ENCODE data around the gene BRI3.

Gene BRI3

DNA sequence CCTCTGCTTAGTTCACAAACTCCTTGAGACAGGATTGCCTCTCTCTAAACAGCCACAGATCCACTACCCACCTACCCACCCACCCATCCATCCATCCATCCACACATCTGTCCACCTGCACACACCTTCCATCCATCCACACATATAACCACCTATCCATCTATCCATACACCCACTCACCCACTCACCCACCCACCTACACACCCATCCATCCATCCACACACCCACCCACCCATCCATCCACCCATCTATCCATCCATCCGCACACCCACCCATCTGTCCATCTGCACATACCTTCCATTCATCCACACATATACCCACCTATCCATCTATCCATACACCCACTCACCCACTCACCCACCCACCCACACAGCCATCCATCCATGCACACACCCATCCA, 39.1 kb upstream of the BRI3 start:
- H3K9me3 ChIP-seq (ENCODE audit: low read length), result no peaks in the 10 kb centered on the region
- H3K36me3 ChIP-seq (ENCODE audit: insufficient read depth, low read length), result peaks cover 16% of the 10 kb centered on the region
- no peaks in the 10 kb centered on the region for H3K27me3 ChIP-seq (ENCODE audit: insufficient read depth, low read length)
- H3K4me1 ChIP-seq (ENCODE audit: insufficient read depth, low read length), result no peaks in the 10 kb centered on the region
- no peak overlapping the region for H2AFZ ChIP-seq (ENCODE audit: low read depth, low read length)
- no peak overlapping the region for H3K4me3 ChIP-seq (ENCODE audit: low read length)

DNA sequence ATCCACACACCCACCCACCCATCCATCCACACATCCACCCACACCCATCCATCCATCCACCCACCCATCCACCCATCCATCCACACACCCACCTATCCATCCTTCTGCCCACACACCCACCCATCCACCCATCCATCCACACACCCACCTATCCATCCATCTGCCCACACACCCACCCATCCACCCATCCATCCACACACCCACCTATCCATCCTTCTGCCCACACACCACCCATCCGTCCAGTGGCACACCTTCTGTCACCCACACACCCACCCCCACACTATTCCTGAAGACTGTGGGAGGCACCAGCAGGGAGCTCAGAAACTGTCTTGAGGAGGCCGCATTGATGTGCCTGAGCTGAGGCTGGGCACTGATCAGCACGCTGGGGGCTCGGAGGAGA, 38.6 kb upstream of the BRI3 start:
- Histone ChIP-seq H3K36me3 (ENCODE audit: insufficient read depth, low read length) (peaks cover 16% of the 10 kb centered on the region), H3K4me3 (ENCODE audit: low read length) (no peak overlapping the region), H2AFZ (ENCODE audit: low read depth, low read length) (no peak overlapping the region), H3K4me1 (ENCODE audit: insufficient read depth, low read length) (no peaks in the 10 kb centered on the region), H3K27me3 (ENCODE audit: insufficient read depth, low read length) (no peaks in the 10 kb centered on the region), H3K9me3 (ENCODE audit: low read length) (no peaks in the 10 kb centered on the region)

DNA sequence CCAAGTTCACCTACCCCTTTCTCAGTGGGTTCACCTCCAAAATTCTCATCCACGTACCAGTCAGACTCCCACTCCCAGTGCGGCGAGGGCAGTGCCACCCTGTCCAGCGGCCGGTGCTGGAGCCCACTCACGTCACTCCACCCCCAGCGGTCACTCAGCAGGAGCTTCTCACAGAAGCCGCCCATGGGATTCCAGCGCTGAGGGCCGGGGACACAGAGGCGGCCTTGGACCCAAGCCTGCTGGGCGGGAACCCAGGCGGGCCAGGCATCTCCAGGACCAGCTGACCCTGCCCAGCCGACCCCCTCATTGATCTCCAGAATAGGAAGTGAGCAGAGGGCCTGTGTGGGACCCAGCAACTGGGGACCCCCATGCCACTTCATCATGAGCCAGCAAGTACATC, 36.6 kb upstream of the BRI3 start:
- H3K27me3 ChIP-seq (ENCODE audit: insufficient read depth, low read length), result no peaks in the 10 kb centered on the region
- H3K36me3 ChIP-seq (ENCODE audit: insufficient read depth, low read length), result peaks cover 4% of the 10 kb centered on the region
- no peak overlapping the region for H3K4me3 ChIP-seq (ENCODE audit: low read length)
- no peaks in the 10 kb centered on the region for H3K4me1 ChIP-seq (ENCODE audit: insufficient read depth, low read length)
- H2AFZ ChIP-seq (ENCODE audit: low read depth, low read length), result no peak overlapping the region
- H3K9me3 ChIP-seq (ENCODE audit: low read length), result no peaks in the 10 kb centered on the region

DNA sequence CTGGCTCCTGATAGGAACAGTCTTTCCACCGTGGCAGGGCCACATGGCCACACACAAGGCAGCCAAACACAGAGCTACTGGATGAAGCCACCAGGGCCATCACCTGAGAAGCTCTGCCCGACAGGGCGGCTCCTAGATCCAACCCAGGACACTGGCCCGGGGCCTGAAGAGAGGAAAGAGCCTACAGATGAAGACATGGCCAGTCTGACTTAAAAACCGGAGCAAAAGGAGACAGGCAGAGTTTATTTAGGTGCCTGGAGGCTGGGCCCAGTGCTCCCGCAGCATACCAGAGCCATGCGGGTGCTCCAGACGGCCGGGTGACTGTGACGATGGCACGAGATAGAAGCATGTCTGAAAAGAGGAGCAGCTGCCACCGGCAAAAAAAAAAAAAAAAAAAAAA, 33.3 kb upstream of the BRI3 start:
- H3K4me1 ChIP-seq (ENCODE audit: insufficient read depth, low read length), result peaks cover 18% of the 10 kb centered on the region
- H3K36me3 ChIP-seq (ENCODE audit: insufficient read depth, low read length), result peaks cover 4% of the 10 kb centered on the region
- no peak overlapping the region for H3K4me3 ChIP-seq (ENCODE audit: low read length)
- H3K9me3 ChIP-seq (ENCODE audit: low read length), result no peaks in the 10 kb centered on the region
- H2AFZ ChIP-seq (ENCODE audit: low read depth, low read length), result no peak overlapping the region
- H3K27me3 ChIP-seq (ENCODE audit: insufficient read depth, low read length), result no peaks in the 10 kb centered on the region

DNA sequence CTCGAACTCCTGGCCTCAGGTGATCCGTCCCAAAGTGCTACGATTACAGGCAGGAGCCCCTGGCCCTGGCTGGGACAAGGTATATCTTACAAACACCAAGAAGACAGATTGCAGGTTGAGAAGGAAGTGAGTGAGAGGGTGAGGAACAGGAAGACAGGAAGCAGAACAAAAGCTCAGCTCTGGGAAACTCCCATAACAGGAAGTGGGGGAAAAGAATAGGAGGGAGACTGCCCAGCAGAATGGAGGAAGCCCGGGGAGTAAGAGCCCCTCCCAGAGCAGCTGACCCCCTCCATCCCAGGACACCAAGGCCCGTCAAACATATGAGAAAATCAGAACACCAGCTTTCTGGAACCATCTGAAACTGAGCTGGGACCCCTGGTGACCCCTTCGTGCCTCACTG, 32.4 kb upstream of the BRI3 start:
- H3K4me3 ChIP-seq (ENCODE audit: low read length), result no peak overlapping the region
- H2AFZ ChIP-seq (ENCODE audit: low read depth, low read length), result no peak overlapping the region
- peaks cover 24% of the 10 kb centered on the region for H3K4me1 ChIP-seq (ENCODE audit: insufficient read depth, low read length)
- H3K27me3 ChIP-seq (ENCODE audit: insufficient read depth, low read length), result no peaks in the 10 kb centered on the region
- H3K9me3 ChIP-seq (ENCODE audit: low read length), result no peaks in the 10 kb centered on the region
- no peaks in the 10 kb centered on the region for H3K36me3 ChIP-seq (ENCODE audit: insufficient read depth, low read length)

DNA sequence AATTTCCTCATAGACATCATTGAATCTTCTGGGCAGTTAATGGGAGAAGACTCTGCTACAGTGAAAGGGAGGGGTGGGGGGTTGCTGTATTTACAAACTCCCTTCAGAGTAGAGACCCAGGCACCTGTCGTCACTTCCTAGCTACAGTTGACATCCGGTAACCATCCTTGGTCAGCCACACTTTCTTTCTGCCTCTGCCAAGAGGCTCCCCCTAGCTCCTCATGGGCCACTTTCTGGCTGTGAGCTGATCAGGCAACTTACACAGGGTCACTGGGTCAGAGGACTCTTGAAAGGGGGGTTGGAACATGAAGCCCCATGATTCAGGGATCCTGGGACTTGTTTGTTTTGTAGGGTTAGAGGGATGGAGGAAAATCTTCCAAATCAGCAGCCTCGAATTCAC, 30.7 kb upstream of the BRI3 start:
- Histone ChIP-seq H3K4me3 (ENCODE audit: low read length) (peak overlapping the region; percentile 89), H2AFZ (ENCODE audit: low read depth, low read length) (no peak overlapping the region), H3K27me3 (ENCODE audit: insufficient read depth, low read length) (no peaks in the 10 kb centered on the region), H3K36me3 (ENCODE audit: insufficient read depth, low read length) (no peaks in the 10 kb centered on the region), H3K9me3 (ENCODE audit: low read length) (no peaks in the 10 kb centered on the region), H3K4me1 (ENCODE audit: insufficient read depth, low read length) (peaks cover 35% of the 10 kb centered on the region)

DNA sequence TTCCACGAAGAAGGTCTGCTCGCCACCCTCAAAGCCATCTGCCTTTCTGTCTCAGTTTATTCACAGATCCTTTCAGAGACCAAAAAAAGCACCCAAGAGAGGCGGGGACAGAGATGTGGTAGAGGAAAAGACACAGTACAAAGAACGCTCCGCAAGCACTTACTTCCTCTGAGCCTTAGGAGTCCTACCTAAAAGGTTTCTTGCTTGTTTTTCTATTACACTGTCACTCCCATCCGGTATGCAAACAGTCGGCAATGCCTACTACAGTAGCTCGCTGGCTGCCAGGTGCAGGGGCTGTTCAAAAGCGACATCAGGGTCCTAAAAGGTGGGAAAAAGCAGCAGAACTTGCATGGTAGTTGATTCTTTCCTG, 30.3 kb upstream of the BRI3 start:
- Histone ChIP-seq H3K4me1 (ENCODE audit: insufficient read depth, low read length) (peaks cover 38% of the 10 kb centered on the region), H2AFZ (ENCODE audit: low read depth, low read length) (peak overlapping the region; percentile 84), H3K27me3 (ENCODE audit: insufficient read depth, low read length) (no peaks in the 10 kb centered on the region), H3K4me3 (ENCODE audit: low read length) (peak overlapping the region; percentile 89), H3K36me3 (ENCODE audit: insufficient read depth, low read length) (no peaks in the 10 kb centered on the region), H3K9me3 (ENCODE audit: low read length) (no peaks in the 10 kb centered on the region)

DNA sequence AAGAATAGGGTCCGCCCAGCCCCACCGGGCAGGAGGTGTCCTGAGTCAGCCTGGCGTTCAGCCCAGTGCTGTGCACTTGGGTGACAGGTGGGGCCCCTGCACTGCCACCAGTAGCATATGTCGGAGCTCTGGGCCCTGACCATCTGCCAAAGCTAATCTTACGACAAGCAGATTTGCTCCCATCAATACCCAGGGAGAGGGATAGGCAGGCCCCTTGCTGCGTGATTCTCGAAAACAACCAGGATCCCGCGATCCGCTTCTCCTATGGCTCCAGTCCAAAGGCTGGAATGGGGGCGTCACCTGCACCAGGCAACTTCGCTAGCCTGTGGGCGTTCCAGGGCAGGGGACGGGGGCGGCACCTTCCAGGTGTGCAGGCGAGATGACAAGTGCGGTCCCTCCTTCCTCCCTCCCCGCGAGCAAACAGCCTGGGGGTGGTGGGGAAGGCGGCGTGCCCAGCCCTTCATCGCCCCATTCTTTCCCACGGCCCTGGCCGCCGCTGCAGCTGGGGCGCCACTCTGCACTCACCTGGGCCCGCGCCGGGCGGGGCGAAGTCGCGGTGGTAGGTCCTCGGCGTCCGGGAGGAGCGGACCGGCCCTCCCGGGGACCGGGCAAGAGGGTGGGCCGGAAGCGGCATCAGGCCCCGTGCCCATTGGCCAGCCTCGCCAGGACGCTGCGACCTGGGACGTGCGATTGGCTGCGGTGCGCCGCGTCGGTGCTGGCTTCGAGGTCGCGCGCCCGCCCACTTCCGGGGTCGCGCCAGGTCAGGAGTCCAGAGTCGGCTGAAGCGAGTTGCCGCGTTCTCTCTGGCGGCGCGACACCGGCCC, 29.7 kb upstream of the BRI3 start, which contains the start of gene TECPR1:
TSS of gene TECPR1 (minus strand) at position 632 of the 824 bp plus-strand sequence. CDS start 6,086 bp downstream, outside the sequence.
- Histone ChIP-seq H3K36me3 (ENCODE audit: insufficient read depth, low read length) (peaks cover 3% of the 10 kb centered on the region), H2AFZ (ENCODE audit: low read depth, low read length) (peak within 1 kb of the TSS; percentile 84), H3K27me3 (ENCODE audit: insufficient read depth, low read length) (no peaks in the 10 kb centered on the region), H3K4me3 (ENCODE audit: low read length) (peak within 1 kb of the TSS; percentile 89), H3K4me1 (ENCODE audit: insufficient read depth, low read length) (peaks cover 41% of the 10 kb centered on the region), H3K9me3 (ENCODE audit: low read length) (no peaks in the 10 kb centered on the region)

DNA sequence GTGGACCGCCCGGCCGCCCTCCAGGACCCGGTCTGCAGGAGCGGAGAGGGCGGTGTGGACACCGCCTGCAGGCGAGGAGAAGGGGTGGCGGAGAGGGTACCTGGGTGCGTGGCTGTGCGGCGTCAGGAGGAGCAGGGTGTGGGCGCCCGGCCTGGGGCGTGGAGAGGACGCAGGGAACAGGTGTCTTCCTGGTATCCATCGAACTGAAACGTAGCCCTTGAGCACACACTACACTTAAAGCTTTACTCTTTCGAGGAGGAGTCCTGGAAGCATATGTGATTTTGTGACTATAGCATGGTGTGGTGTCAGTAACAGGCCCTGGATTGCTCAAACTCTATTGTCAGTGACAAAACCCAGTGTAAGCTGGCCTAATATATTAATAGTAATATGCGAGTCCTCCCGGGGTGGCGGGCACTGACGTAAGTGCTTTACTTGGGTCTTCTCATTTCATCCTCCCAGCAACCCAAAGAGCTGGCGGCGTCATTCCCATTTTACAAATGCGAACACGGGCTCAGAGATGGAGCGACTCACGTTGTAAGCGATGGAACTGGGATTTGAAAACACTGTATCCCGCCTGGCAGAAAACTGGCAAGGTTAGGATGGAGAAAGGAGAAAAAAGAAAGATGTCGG, 28.9 kb upstream of the BRI3 start:
- Histone ChIP-seq H3K9me3 (ENCODE audit: low read length) (no peaks in the 10 kb centered on the region), H3K27me3 (ENCODE audit: insufficient read depth, low read length) (no peaks in the 10 kb centered on the region), H2AFZ (ENCODE audit: low read depth, low read length) (peak overlapping the region; percentile 84), H3K4me3 (ENCODE audit: low read length) (peak overlapping the region; percentile 89), H3K4me1 (ENCODE audit: insufficient read depth, low read length) (peaks cover 41% of the 10 kb centered on the region), H3K36me3 (ENCODE audit: insufficient read depth, low read length) (peaks cover 7% of the 10 kb centered on the region)

DNA sequence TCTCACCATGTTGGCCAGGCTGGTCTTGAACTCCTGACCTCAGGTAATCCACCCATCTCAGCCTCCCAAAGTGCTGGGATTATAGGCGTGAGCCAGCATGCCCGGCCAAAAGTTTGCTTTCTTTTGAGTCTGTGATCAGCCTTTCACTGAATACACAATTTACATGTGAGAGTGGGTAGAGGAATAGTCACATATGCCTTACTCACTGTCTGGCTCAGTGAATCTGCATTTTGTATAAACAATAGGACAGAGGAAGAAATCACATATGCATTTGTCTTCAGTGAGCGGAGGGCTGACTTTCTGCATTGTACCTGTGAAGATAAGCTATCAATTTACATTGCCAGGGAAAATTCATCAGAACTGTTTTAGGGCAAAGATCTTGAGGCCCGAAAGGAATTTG, 27.0 kb upstream of the BRI3 start:
- Histone ChIP-seq H2AFZ (ENCODE audit: low read depth, low read length) (no peak overlapping the region), H3K36me3 (ENCODE audit: insufficient read depth, low read length) (peaks cover 12% of the 10 kb centered on the region), H3K4me3 (ENCODE audit: low read length) (peak overlapping the region; percentile 0), H3K9me3 (ENCODE audit: low read length) (no peaks in the 10 kb centered on the region), H3K4me1 (ENCODE audit: insufficient read depth, low read length) (peaks cover 41% of the 10 kb centered on the region), H3K27me3 (ENCODE audit: insufficient read depth, low read length) (no peaks in the 10 kb centered on the region)

DNA sequence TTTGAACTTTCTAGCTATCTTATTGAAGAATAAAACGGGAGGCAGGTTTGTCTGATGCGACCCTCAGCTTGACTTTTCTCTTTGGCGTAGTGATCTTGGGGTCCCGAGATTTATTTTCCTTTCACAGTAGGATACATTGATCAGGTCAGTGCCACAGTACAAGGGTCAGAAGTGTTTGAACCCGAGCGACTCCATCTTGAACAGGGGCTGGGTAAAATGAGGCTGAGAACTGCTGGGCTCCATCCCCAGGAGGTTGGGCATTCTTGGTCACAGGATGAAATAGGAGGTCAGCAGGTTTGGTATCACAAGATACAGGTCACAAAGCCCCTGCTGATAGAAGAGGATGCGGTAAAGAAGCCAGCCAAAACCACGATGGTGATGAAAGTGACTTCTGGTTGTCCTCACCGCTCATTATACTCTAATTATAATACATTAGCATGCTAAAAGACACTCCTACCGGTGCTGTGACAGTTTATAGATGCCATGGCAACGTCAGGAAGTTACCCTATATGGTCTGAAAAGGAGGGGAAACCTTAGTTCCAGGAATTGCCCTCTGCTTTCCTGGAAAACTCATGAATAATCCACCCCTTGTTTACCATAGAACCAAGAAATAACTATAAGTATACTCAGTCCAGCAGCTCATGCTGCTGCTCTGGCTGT, 26.4 kb upstream of the BRI3 start:
- Histone ChIP-seq H3K4me1 (ENCODE audit: insufficient read depth, low read length) (peaks cover 41% of the 10 kb centered on the region), H3K27me3 (ENCODE audit: insufficient read depth, low read length) (no peaks in the 10 kb centered on the region), H3K9me3 (ENCODE audit: low read length) (no peaks in the 10 kb centered on the region), H2AFZ (ENCODE audit: low read depth, low read length) (no peak overlapping the region), H3K36me3 (ENCODE audit: insufficient read depth, low read length) (peaks cover 13% of the 10 kb centered on the region), H3K4me3 (ENCODE audit: low read length) (peak overlapping the region; percentile 0)

DNA sequence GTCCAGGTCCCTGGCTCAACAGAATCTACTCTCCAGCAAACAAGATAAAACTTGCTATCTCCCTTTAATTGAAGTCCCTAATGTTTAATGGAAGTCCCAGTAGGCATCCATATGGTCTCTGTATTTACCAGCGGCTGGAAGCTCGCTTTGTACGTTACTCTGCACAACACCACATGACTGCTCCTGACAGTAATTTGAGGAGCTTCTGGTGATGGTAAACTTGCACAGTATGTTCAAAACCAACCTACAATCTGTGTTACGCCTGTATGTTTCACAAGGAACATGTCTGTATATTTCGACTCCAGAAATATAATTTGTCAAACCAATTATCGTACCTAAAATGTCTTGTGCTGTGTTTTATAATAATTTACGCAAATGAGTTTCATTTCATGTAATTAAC, 25.1 kb upstream of the BRI3 start:
- peaks cover 21% of the 10 kb centered on the region for H3K36me3 ChIP-seq (ENCODE audit: insufficient read depth, low read length)
- H3K4me1 ChIP-seq (ENCODE audit: insufficient read depth, low read length), result peaks cover 32% of the 10 kb centered on the region
- H2AFZ ChIP-seq (ENCODE audit: low read depth, low read length), result no peak overlapping the region
- no peak overlapping the region for H3K4me3 ChIP-seq (ENCODE audit: low read length)
- no peaks in the 10 kb centered on the region for H3K27me3 ChIP-seq (ENCODE audit: insufficient read depth, low read length)
- peaks cover 3% of the 10 kb centered on the region for H3K9me3 ChIP-seq (ENCODE audit: low read length)

DNA sequence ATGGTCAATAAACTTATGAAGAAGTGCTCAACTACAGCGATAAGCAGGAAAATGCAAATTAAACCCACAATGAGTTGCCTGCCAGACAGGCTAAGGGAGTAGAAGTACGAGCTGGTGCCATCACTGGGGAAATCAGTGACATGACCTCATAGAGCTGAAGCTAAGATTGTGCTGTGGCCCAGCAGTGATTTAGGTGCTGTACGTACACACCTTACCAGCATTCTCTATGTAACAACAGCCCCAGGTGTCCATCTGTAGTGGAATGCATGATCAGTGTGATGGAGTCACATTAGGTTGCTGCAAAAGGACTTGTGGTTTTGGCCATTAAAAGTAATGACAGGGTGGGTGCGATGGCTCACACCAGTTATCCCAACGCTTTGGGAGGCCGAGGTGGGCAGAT, 23.8 kb upstream of the BRI3 start:
- Histone ChIP-seq H3K9me3 (ENCODE audit: low read length) (peaks cover 7% of the 10 kb centered on the region), H3K36me3 (ENCODE audit: insufficient read depth, low read length) (peaks cover 27% of the 10 kb centered on the region), H3K4me3 (ENCODE audit: low read length) (no peak overlapping the region), H3K4me1 (ENCODE audit: insufficient read depth, low read length) (peaks cover 28% of the 10 kb centered on the region), H3K27me3 (ENCODE audit: insufficient read depth, low read length) (no peaks in the 10 kb centered on the region), H2AFZ (ENCODE audit: low read depth, low read length) (no peak overlapping the region)

Data from neuron (in vitro differentiated cells).